OCI-LY3 (cell line): Measurements from ENCODE around the gene MTHFSD.
A peak's percentile ranks its signal among the peaks of the same experiment; 100 is the strongest.

Source experiments
- H2AFZ ChIP-seq: fragments of 200-600, 300-600 bp; shearing (Covaris generic); 2 replicates; pipeline ENCODE4 v1.6.0; 2014; ENCODE audit warnings: antibody characterized with exemption, low read depth, low read length
- H3K27ac ChIP-seq: fragments of 200-600, 300-600 bp; sonication (generic); 2 replicates; pipeline ENCODE4 v1.5.1; 2014; ENCODE audit warnings: mild to moderate bottlenecking, low read length, moderate library complexity, mixed read lengths
- H3K27me3 ChIP-seq: fragments of 200-600, 300-600 bp; sonication (generic); 2 replicates; pipeline ENCODE4 v1.6.1; 2014; ENCODE audit warnings: low read depth, low read length, mixed read lengths
- H3K36me3 ChIP-seq: fragments of 200-600, 300-600 bp; sonication (generic); replicated peaks from 2 replicates; pipeline ENCODE3; 2014; ENCODE audit warnings: low read depth, low read length, mixed read lengths
- H3K4me1 ChIP-seq: fragments of 300-600, 200-600 bp; sonication (generic); 2 replicates; pipeline ENCODE4 v1.6.1; 2014; ENCODE audit warnings: low read length, mixed read lengths
- H3K4me2 ChIP-seq: fragments of 200-600, 300-600 bp; sonication (generic); 2 replicates; pipeline ENCODE4 v1.6.1; 2014; ENCODE audit warnings: low read length, mixed read lengths
- H3K4me3 ChIP-seq: fragments of 300-600, 200-600 bp; sonication (generic); 2 replicates; pipeline ENCODE4 v1.5.1; 2014; ENCODE audit warnings: antibody characterized with exemption, mild to moderate bottlenecking, low read length, moderate library complexity
- H3K79me2 ChIP-seq: fragments of 300-600, 200-600 bp; shearing (Covaris generic); 2 replicates; pipeline ENCODE4 v1.6.1; 2014; ENCODE audit warnings: mild to moderate bottlenecking, low read length, mixed read lengths
- H3K9ac ChIP-seq: fragments of 300-600, 200-600 bp; shearing (Covaris generic); 2 replicates; pipeline ENCODE4 v1.6.0; 2014; ENCODE audit warnings: mild to moderate bottlenecking, low read length, moderate library complexity
- H3K9me3 ChIP-seq: fragments of 200-600, 300-600 bp; shearing (Covaris generic); 2 replicates; pipeline ENCODE4 v1.6.1; 2014; ENCODE audit warnings: low read length, mixed read lengths; ENCODE audit not compliant: insufficient read depth
- H4K20me1 ChIP-seq: fragments of 200-600, 300-600 bp; sonication (generic); 2 replicates; pipeline ENCODE4 v1.6.1; 2016; ENCODE audit warnings: low read length, mixed read lengths; ENCODE audit not compliant: insufficient read depth
- EZH2phosphoT487 ChIP-seq: fragments of 200-600 bp; shearing (Covaris generic); IDR thresholded peaks from 2 replicates; pipeline ENCODE4 v1.6.1; 2018; ENCODE audit warnings: antibody characterized with exemption, mixed run types, low read depth
- TF ChIP-seq, protein P1 (sequence below): fragments of 200-600, 300-600 bp; sonication (generic); IDR thresholded peaks from 2 replicates; pipeline ENCODE4 v1.5.1; 2014; ENCODE audit warnings: antibody characterized with exemption, low read length, low read depth

The MTHFSD gene

DNA sequence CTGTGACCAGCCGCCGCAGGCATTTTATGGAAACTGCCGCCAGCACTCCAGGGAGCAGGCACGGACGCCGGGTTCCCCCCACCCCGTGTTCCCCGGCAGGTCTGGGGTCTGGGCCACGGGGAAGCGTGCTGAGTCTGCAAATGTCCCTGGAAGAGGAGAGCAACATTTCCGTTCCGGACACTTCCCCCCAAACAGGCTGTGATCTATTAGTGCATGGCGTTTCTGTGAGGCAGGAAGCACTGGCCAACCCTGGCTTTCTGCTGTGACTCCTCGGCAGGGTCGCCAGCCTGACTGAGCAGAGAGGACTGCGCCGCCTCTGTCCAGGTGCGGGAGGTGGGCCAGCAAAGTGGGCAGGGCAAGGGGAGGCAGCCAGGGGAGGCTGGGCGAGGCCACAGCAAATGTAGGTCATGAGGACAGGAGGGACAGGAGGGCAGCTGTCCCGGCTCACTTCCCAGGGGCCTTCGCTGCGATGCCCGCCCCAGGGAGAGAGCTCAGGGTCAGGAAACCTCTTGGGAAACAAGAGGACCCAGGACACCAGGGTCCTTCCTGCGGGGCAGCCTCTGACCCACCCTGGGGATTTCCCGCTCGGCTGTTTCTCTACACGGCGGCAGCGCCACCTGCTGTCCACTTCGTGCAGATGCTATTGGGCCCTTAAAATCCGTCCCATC, 35.3 kb downstream of the MTHFSD start:
- H3K9me3 ChIP-seq: no peaks in the 10 kb centered on the region
- no peaks in the 10 kb centered on the region for H3K4me1 ChIP-seq
- no peaks in the 10 kb centered on the region for H4K20me1 ChIP-seq
- H3K27ac ChIP-seq: no peak overlapping the region
- peak overlapping the region; percentile 47; the same call in 1 of the 2 replicates for H3K9ac ChIP-seq
- H3K36me3 ChIP-seq: no peaks in the 10 kb centered on the region
- peak overlapping the region; percentile 76 for H3K4me3 ChIP-seq
- no peaks in the 10 kb centered on the region for H3K79me2 ChIP-seq
- H3K27me3 ChIP-seq: no peaks in the 10 kb centered on the region
- TF ChIP-seq EZH2phosphoT487: no peak
- TF ChIP-seq, protein P1, sequence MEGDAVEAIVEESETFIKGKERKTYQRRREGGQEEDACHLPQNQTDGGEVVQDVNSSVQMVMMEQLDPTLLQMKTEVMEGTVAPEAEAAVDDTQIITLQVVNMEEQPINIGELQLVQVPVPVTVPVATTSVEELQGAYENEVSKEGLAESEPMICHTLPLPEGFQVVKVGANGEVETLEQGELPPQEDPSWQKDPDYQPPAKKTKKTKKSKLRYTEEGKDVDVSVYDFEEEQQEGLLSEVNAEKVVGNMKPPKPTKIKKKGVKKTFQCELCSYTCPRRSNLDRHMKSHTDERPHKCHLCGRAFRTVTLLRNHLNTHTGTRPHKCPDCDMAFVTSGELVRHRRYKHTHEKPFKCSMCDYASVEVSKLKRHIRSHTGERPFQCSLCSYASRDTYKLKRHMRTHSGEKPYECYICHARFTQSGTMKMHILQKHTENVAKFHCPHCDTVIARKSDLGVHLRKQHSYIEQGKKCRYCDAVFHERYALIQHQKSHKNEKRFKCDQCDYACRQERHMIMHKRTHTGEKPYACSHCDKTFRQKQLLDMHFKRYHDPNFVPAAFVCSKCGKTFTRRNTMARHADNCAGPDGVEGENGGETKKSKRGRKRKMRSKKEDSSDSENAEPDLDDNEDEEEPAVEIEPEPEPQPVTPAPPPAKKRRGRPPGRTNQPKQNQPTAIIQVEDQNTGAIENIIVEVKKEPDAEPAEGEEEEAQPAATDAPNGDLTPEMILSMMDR: peak; percentile 88
- H3K4me2 ChIP-seq: peak overlapping the region; percentile 84
- H2AFZ ChIP-seq: peak overlapping the region; percentile 90

DNA sequence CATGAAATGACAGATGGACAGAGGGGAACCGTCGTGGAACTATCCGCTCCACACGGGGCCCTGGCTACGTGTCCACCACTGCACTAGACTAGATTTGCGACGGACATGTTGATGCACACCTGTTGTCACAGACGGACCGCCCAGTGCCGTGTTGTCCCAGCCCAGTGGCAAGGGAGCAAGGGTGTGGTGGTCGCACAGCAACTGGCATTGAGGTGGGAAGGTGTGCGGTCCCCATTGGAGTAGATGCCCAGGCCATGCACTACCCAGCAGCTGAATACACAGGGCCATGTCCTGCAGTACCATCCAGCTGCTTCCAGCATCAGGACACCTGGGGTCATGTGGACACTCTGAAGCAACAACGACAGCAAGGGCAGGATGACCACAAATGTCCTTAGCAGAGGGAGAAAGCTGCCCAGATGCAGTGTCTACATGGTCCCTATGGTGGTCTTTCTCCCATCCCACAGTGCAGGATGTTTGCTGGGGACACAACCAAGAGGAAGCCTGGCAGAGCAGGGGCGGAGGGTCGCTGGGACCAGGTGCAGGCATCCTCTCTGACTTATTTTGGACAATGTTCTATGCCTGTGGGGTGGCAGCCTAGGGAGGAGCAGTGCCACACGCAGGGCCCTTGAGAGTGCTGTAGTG, 35.9 kb downstream of the MTHFSD start:
- Histone ChIP-seq H3K4me3 (peak overlapping the region; percentile 76), H3K9ac (no peak overlapping the region), H3K36me3 (no peaks in the 10 kb centered on the region), H4K20me1 (no peaks in the 10 kb centered on the region), H3K4me2 (peak overlapping the region; percentile 84), H2AFZ (peak overlapping the region; percentile 90; the same call in 1 of the 2 replicates), H3K9me3 (no peaks in the 10 kb centered on the region), H3K27me3 (no peaks in the 10 kb centered on the region), H3K4me1 (no peaks in the 10 kb centered on the region), H3K27ac (no peak overlapping the region), H3K79me2 (no peaks in the 10 kb centered on the region)
- TF ChIP-seq EZH2phosphoT487: no peak
- TF ChIP-seq, protein P1: no peak

DNA sequence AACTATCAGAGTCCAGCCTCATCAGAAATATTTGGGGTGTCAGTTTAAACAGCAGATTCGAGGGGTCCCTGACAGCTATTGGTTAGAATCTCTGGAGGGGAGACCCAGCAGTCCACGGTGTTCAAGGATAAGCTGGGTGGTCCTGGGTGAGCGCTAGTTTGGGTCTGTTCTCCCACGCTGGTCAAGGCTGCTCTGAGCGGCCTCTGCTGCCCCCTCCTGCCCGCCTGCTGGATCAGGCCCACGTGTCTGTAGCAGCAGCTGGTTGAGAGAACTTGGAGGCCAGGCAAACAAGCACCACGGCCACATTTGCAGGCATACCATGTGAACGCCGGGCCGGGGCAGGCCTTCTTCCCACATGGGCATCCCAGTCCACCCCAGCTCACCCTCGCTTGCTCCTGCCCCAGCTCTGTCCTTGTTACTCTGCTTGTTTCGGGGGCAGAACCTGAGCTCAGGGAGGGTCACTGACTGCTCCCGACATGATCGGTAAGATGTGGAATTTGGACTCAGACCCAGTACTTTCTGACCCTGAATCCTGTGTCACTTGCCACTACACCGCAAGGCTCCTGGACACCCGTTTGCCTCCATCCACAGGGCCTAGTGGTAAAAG, 37.3 kb downstream of the MTHFSD start:
- H3K36me3 ChIP-seq: no peaks in the 10 kb centered on the region
- no peak overlapping the region for H3K9ac ChIP-seq
- no peaks in the 10 kb centered on the region for H3K79me2 ChIP-seq
- no peaks in the 10 kb centered on the region for H3K4me1 ChIP-seq
- no peaks in the 10 kb centered on the region for H3K27me3 ChIP-seq
- no peak overlapping the region for H3K27ac ChIP-seq
- no peaks in the 10 kb centered on the region for H4K20me1 ChIP-seq
- no peak for TF ChIP-seq EZH2phosphoT487
- TF ChIP-seq, protein P1: peak; percentile 78
- H3K4me3 ChIP-seq: no peak overlapping the region
- H2AFZ ChIP-seq: no peak overlapping the region
- H3K4me2 ChIP-seq: no peak overlapping the region
- H3K9me3 ChIP-seq: no peaks in the 10 kb centered on the region

DNA sequence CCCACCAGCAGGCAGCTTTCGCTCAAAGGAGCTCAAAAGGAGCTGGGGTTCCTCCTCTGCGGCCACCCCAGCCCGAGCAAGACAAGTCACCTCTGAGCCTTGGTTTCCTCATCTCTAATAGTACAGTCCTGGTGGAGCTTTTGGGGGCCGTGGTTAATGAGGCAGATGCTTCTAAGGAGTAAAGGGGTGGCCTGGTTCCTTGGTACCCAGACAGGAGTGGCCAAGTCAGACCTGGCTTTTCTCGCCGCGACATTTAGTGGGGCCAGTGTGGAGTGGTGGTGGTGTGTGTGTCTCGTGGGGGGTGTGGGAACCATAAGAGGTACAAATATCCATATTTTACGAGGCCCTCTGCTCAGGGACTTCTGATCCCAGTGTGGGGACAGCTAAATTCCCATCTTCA, 38.0 kb downstream of the MTHFSD start:
- no peaks in the 10 kb centered on the region for H3K4me1 ChIP-seq
- no peak overlapping the region for H3K4me3 ChIP-seq
- H4K20me1 ChIP-seq: no peaks in the 10 kb centered on the region
- H3K36me3 ChIP-seq: no peaks in the 10 kb centered on the region
- TF ChIP-seq EZH2phosphoT487: no peak
- TF ChIP-seq, protein P1: no peak
- H3K27me3 ChIP-seq: no peaks in the 10 kb centered on the region
- H3K4me2 ChIP-seq: no peak overlapping the region
- H3K9me3 ChIP-seq: no peaks in the 10 kb centered on the region
- H3K9ac ChIP-seq: no peak overlapping the region
- no peak overlapping the region for H3K27ac ChIP-seq
- no peaks in the 10 kb centered on the region for H3K79me2 ChIP-seq
- no peak overlapping the region for H2AFZ ChIP-seq
